Neural cell (in vitro differentiated cells): ENCODE measurements around the gene ENDOD1. TPM values are rescaled to one million over a fixed set of nuclear protein-coding genes. Genes with fewer than 3 reads are reported as not detected.

ENCODE experiments used
- H2AFZ ChIP-seq: fragments of 200-600, 300-800 bp; sonication (generic), shearing (Covaris generic); 2 replicates; pipeline ENCODE4 v1.6.0; 2014; ENCODE audit warnings: low read depth, mild to moderate bottlenecking, antibody characterized with exemption, low read length, moderate library complexity
- H3F3A ChIP-seq: fragments of 200-600 bp; shearing (Covaris generic); 2 replicates; pipeline ENCODE4 v1.6.1; 2016; ENCODE audit warnings: mild to moderate bottlenecking, moderate library complexity, mixed read lengths, antibody characterized with exemption, low read length; ENCODE audit not compliant: insufficient read depth, poor library complexity, severe bottlenecking
- H3K27ac ChIP-seq: fragments of 200-600, 300-800 bp; sonication (generic), shearing (Covaris generic); 2 replicates; pipeline ENCODE4 v1.5.1; 2014; ENCODE audit warnings: mild to moderate bottlenecking, low read length, moderate library complexity
- H3K27me3 ChIP-seq: fragments of 300-800, 200-600 bp; sonication (generic), shearing (Covaris generic); 2 replicates; pipeline ENCODE4 v1.6.0; 2014; ENCODE audit warnings: mild to moderate bottlenecking, low read depth, low read length, moderate library complexity; ENCODE audit not compliant: insufficient read depth
- H3K36me3 ChIP-seq: fragments of 300-800, 200-600 bp; sonication (generic), shearing (Covaris generic); 2 replicates; pipeline ENCODE4 v1.5.1; 2014; ENCODE audit warnings: mild to moderate bottlenecking, antibody characterized with exemption, low read length, moderate library complexity; ENCODE audit not compliant: insufficient read depth
- H3K4me2 ChIP-seq: fragments of 300-800, 200-600 bp; sonication (generic), shearing (Covaris generic); 2 replicates; pipeline ENCODE4 v1.6.0; 2014; ENCODE audit warnings: mild to moderate bottlenecking, low read length
- H3K4me3 ChIP-seq: fragments of 300-800, 200-600 bp; sonication (generic), shearing (Covaris generic); 2 replicates; pipeline ENCODE4 v1.5.1; 2014; ENCODE audit warnings: mild to moderate bottlenecking, low read length, moderate library complexity
- H3K79me2 ChIP-seq: fragments of 200-600 bp; shearing (Covaris generic); replicated peaks from 2 replicates; pipeline ENCODE4 v1.6.0; 2014; ENCODE audit warnings: mild to moderate bottlenecking, low read length, moderate library complexity; ENCODE audit not compliant: insufficient read depth
- H3K9ac ChIP-seq: fragments of 300-800, 200-600 bp; sonication (generic), shearing (Covaris generic); 2 replicates; pipeline ENCODE4 v1.6.1; 2016; ENCODE audit warnings: mild to moderate bottlenecking, low read length, mixed read lengths
- H3K9me2 ChIP-seq: fragments of 200-600 bp; shearing (Covaris generic); 2 replicates; pipeline ENCODE4 v1.6.1; 2016; ENCODE audit warnings: mild to moderate bottlenecking, low read length, mixed read lengths; ENCODE audit not compliant: insufficient read depth
- H3K9me3 ChIP-seq: fragments of 200-600, 300-800 bp; sonication (generic), shearing (Covaris generic); 2 replicates; pipeline ENCODE4 v1.6.1; 2016; ENCODE audit warnings: mild to moderate bottlenecking, mixed run types, low read length, moderate library complexity, mixed read lengths
- H4K20me1 ChIP-seq: fragments of 200-600 bp; shearing (Covaris generic); 2 replicates; pipeline ENCODE4 v1.6.1; 2016; ENCODE audit warnings: mild to moderate bottlenecking, mixed run types; ENCODE audit not compliant: insufficient read depth
- EP300 ChIP-seq: fragments of 450-650 bp; conservative IDR thresholded peaks from 2 replicates; pipeline ENCODE4 v1.6.1; 2014; ENCODE audit warnings: antibody characterized with exemption, mild to moderate bottlenecking, moderate library complexity; ENCODE audit not compliant: poor library complexity, severe bottlenecking
- EZH2 ChIP-seq: fragments of 200-600, 300-800 bp; shearing (Covaris generic), sonication (generic); IDR thresholded peaks from 2 replicates; pipeline ENCODE4 v1.6.1; 2014; ENCODE audit warnings: antibody characterized with exemption, low read length, borderline replicate concordance, mild to moderate bottlenecking; ENCODE audit not compliant: insufficient read depth, poor library complexity, severe bottlenecking
- MXI1 ChIP-seq: fragments of 450-650 bp; conservative IDR thresholded peaks from 2 replicates; pipeline ENCODE4 v1.6.1; 2014; ENCODE audit warnings: antibody characterized with exemption, mild to moderate bottlenecking; ENCODE audit not compliant: poor library complexity, severe bottlenecking
- POLR2AphosphoS5 ChIP-seq: IDR thresholded peaks from 2 replicates; pipeline ENCODE4 v1.6.1; 2012
- RAD21 ChIP-seq: fragments of 450-650 bp; conservative IDR thresholded peaks from 2 replicates; pipeline ENCODE4 v1.6.1; 2014; ENCODE audit warnings: antibody characterized with exemption, mild to moderate bottlenecking, moderate library complexity
- REST ChIP-seq: IDR thresholded peaks from 2 replicates; pipeline ENCODE4 v1.6.1; 2012; ENCODE audit warnings: borderline replicate concordance
- SMC3 ChIP-seq: fragments of 450-650 bp; conservative IDR thresholded peaks from 2 replicates; pipeline ENCODE4 v1.6.1; 2014; ENCODE audit warnings: antibody characterized with exemption, mild to moderate bottlenecking, moderate library complexity; ENCODE audit not compliant: poor library complexity
- TAF1 ChIP-seq: IDR thresholded peaks from 2 replicates; pipeline ENCODE4 v1.6.1; 2012; ENCODE audit warnings: low read depth
- polyA plus RNA-seq: library from polyadenylated mRNA; depleted of rRNA; stranded (reverse); fragments of >200 nt; gene quantifications from 2 replicates; pipeline ENCODE4 v1.2.3, GENCODE V29; 2014
- TF ChIP-seq, protein P1 (sequence below): fragments of 450-650 bp; IDR thresholded peaks from 2 replicates; pipeline ENCODE4 v1.5.1; 2014; ENCODE audit warnings: antibody characterized with exemption, mild to moderate bottlenecking, moderate library complexity; ENCODE audit not compliant: poor library complexity, severe bottlenecking

Gene ENDOD1
- polyA plus RNA-seq, 1 donor from 2014 or later = 4.9 TPM

DNA sequence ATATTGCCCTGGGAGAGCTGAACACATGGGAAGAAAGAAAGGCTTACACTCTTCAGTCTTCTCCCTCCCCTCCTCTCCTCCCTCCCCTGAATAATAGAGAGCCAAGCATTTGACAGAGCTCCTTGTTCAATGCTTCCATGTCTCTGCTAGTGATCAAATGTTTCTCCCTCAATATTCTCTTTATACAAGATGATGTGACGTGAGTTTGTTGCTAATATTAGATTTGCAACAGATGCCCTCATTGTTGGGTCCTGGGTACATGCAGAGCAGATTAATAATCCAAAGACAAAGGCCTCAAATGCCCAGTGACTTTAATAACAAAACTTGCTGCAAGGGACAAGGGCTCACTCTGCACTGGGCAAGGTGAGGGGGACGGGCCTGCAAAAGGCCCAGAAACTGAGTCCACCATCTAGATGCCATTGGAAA, 7.1 kb upstream of the ENDOD1 start:
- Histone ChIP-seq H3K4me3 (no peak overlapping the region), H3K9ac (no peak overlapping the region)

DNA sequence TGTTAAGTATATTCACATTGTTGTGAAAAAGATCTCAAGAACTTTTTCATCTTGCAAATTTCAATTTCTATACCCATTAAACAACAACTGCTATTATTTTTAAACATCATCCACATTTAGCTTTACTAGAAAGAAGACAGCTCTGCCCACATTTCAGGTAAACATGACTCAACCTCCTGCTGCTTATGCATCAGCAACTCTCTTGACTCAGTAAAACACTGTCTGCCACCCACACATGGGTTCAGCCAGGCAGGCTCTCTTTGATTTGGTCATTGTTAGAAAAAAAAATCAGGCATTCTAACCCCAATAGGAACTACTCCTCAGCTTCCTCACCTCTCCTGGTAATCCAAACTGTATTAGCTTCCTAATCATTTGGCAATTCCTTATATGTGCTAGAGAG, 5.1 kb upstream of the ENDOD1 start:
- Histone ChIP-seq H2AFZ (no peak overlapping the region), H3K4me3 (no peak overlapping the region), H3K9me3 (no peaks in the 10 kb centered on the region), H3K9ac (no peak overlapping the region), H3K36me3 (no peaks in the 10 kb centered on the region), H3F3A (peaks cover 4% of the 10 kb centered on the region), H3K9me2 (no peaks in the 10 kb centered on the region), H3K27ac (no peak overlapping the region), H3K4me2 (no peak overlapping the region), H3K79me2 (no peaks in the 10 kb centered on the region), H3K27me3 (no peaks in the 10 kb centered on the region), H4K20me1 (no peaks in the 10 kb centered on the region)
- TF ChIP-seq RAD21 = no peak
- TF ChIP-seq SMC3 = no peak
- TF ChIP-seq, protein P1, sequence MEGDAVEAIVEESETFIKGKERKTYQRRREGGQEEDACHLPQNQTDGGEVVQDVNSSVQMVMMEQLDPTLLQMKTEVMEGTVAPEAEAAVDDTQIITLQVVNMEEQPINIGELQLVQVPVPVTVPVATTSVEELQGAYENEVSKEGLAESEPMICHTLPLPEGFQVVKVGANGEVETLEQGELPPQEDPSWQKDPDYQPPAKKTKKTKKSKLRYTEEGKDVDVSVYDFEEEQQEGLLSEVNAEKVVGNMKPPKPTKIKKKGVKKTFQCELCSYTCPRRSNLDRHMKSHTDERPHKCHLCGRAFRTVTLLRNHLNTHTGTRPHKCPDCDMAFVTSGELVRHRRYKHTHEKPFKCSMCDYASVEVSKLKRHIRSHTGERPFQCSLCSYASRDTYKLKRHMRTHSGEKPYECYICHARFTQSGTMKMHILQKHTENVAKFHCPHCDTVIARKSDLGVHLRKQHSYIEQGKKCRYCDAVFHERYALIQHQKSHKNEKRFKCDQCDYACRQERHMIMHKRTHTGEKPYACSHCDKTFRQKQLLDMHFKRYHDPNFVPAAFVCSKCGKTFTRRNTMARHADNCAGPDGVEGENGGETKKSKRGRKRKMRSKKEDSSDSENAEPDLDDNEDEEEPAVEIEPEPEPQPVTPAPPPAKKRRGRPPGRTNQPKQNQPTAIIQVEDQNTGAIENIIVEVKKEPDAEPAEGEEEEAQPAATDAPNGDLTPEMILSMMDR = no peak
- no peak for TF ChIP-seq EZH2
- no peak for TF ChIP-seq TAF1
- no peak for TF ChIP-seq EP300
- no peak for TF ChIP-seq REST
- TF ChIP-seq MXI1 = no peak
- no peak for TF ChIP-seq POLR2AphosphoS5

More for the DNA sequence above, 7.1 kb upstream of the ENDOD1 start:
- H3K36me3 ChIP-seq = no peaks in the 10 kb centered on the region
- no peaks in the 10 kb centered on the region for H3K9me3 ChIP-seq
- H3K27ac ChIP-seq = no peak overlapping the region
- TF ChIP-seq TAF1 = no peak
- no peak for TF ChIP-seq POLR2AphosphoS5
- no peak for TF ChIP-seq EZH2
- TF ChIP-seq, protein P1 = no peak
- TF ChIP-seq MXI1 = no peak
- TF ChIP-seq REST = no peak
- TF ChIP-seq EP300 = no peak
- no peaks in the 10 kb centered on the region for H4K20me1 ChIP-seq
- no peaks in the 10 kb centered on the region for H3K79me2 ChIP-seq
- H3K9me2 ChIP-seq = no peaks in the 10 kb centered on the region
- H2AFZ ChIP-seq = no peak overlapping the region
- no peaks in the 10 kb centered on the region for H3K27me3 ChIP-seq
- H3F3A ChIP-seq = no peaks in the 10 kb centered on the region
- H3K4me2 ChIP-seq = no peak overlapping the region
